Measurements from ENCODE around the gene ZDHHC7.

GRCh38 chr16:85058909-85059308 is 47.6 kb upstream of the ZDHHC7 start:
- no peak for TF ChIP-seq CTCF (IDR thresholded peaks at IDR 0.05; ENCODE audit: control extremely low read depth in 1 of 3, insufficient read depth in 1 of 3, low read depth in 1 of 3, low read length in 3 of 3)
- TF ChIP-seq CREB1 (IDR thresholded peaks at IDR 0.05), result no peak
- no peak for TF ChIP-seq SIX5 (IDR thresholded peaks at IDR 0.05; ENCODE audit: low read depth, low read length)
- no peak for TF ChIP-seq TAF1 (IDR thresholded peaks at IDR 0.05; ENCODE audit: low read depth, low read length)
- TF ChIP-seq E2F6 (IDR thresholded peaks at IDR 0.05), result no peak

All from H1 (cell line).